Neuronal stem cell (in vitro differentiated cells): ENCODE measurements around the gene PANX1.
"Not testable (repeated sequence)": the region's sequence is repeated elsewhere in the genome, so short reads cannot be mapped to it uniquely, and the experiment has no call there.

ENCODE experiments used
- DNase-seq: peaks from one replicate; pipeline ENCODE4 v3.0.0-alpha.2; 2013; ENCODE audit warnings: low spot score
- H2AFZ ChIP-seq: one replicate; pipeline ENCODE4 v1.6.1; 2013; ENCODE audit warnings: mild to moderate bottlenecking, low read length, inconsistent platforms
- H2AK5ac ChIP-seq: 2 replicates; pipeline ENCODE4 v1.6.1; 2013; ENCODE audit warnings: low read depth, mild to moderate bottlenecking, inconsistent platforms, low read length, moderate library complexity, mixed read lengths
- H2BK120ac ChIP-seq: 2 replicates; pipeline ENCODE4 v1.6.1; 2013; ENCODE audit warnings: low read depth, mild to moderate bottlenecking, inconsistent platforms, low read length, moderate library complexity, mixed read lengths
- H2BK12ac ChIP-seq: one replicate; pipeline ENCODE4 v1.6.1; 2013; ENCODE audit warnings: low read length, inconsistent platforms
- H2BK15ac ChIP-seq: 2 replicates; pipeline ENCODE4 v1.6.1; 2013; ENCODE audit warnings: mild to moderate bottlenecking, low read length, inconsistent platforms, mixed read lengths
- H2BK5ac ChIP-seq: one replicate; pipeline ENCODE4 v1.6.1; 2013; ENCODE audit warnings: inconsistent platforms, mild to moderate bottlenecking, low read length, moderate library complexity
- H3K14ac ChIP-seq: one replicate; pipeline ENCODE4 v1.6.1; 2013; ENCODE audit warnings: low read length, inconsistent platforms
- H3K18ac ChIP-seq: 2 replicates; pipeline ENCODE4 v1.6.1; 2013; ENCODE audit warnings: low read length, inconsistent platforms
- H3K23ac ChIP-seq: 2 replicates; pipeline ENCODE4 v1.6.1; 2013; ENCODE audit warnings: low read depth, mild to moderate bottlenecking, mixed read lengths, low read length, inconsistent platforms; ENCODE audit not compliant: poor library complexity
- H3K27ac ChIP-seq: replicated peaks from 3 replicates; pipeline ENCODE4 v1.5.1; 2013; ENCODE audit warnings: low read length, inconsistent platforms
- H3K27me3 ChIP-seq, 3 experiments: 2 replicates each; pipeline ENCODE4 v1.6.1; 2013; ENCODE audit warnings: low read length in 3 of 3, mild to moderate bottlenecking in 2 of 3, inconsistent platforms in 1 of 3, low read depth in 1 of 3, mixed read lengths in 1 of 3, moderate library complexity in 1 of 3; ENCODE audit not compliant: control insufficient read depth in 3 of 3, insufficient read depth in 3 of 3
- H3K36me3 ChIP-seq, 2 donors: replicated peaks in 1 of 2; 2 replicates each; pipeline ENCODE4 v1.6.1; 2013; ENCODE audit warnings: low read length in 2 of 2; ENCODE audit not compliant: control insufficient read depth in 2 of 2, insufficient read depth in 2 of 2
- H3K4ac ChIP-seq: 2 replicates; pipeline ENCODE4 v1.6.1; 2013; ENCODE audit warnings: inconsistent platforms, mild to moderate bottlenecking, low read length, moderate library complexity
- H3K4me1 ChIP-seq, 2 donors: 1 replicate in 1 of 2; 2 replicates in 1 of 2; pipeline ENCODE4 v1.6.1; 2013; ENCODE audit warnings: low read length in 2 of 2, low read depth in 1 of 2; ENCODE audit not compliant: control insufficient read depth in 2 of 2, insufficient read depth in 1 of 2
- H3K4me2 ChIP-seq: one replicate; pipeline ENCODE4 v1.6.1; 2013; ENCODE audit warnings: mild to moderate bottlenecking, low read length, inconsistent platforms; ENCODE audit not compliant: insufficient read depth, poor library complexity, severe bottlenecking
- H3K4me3 ChIP-seq, 2 donors: 2 replicates each; pipeline ENCODE4 v1.5.1; 2013; ENCODE audit warnings: low read length in 2 of 2, mild to moderate bottlenecking in 2 of 2, inconsistent platforms in 1 of 2, moderate library complexity in 1 of 2
- H3K79me1 ChIP-seq: one replicate; pipeline ENCODE4 v1.6.1; 2013; ENCODE audit warnings: low read depth, mild to moderate bottlenecking, inconsistent platforms, low read length, moderate library complexity
- H3K9ac ChIP-seq: one replicate; pipeline ENCODE4 v1.6.1; 2013; ENCODE audit warnings: mild to moderate bottlenecking, low read depth, low read length, inconsistent platforms; ENCODE audit not compliant: poor library complexity
- H3K9me3 ChIP-seq, 2 donors: replicated peaks in 1 of 2; 2 replicates each; pipeline versions ENCODE3 to v1.6.1; 2013; ENCODE audit warnings: low read length in 2 of 2, mild to moderate bottlenecking in 2 of 2, inconsistent platforms in 1 of 2, low read depth in 1 of 2, mixed read lengths in 1 of 2, moderate library complexity in 1 of 2; ENCODE audit not compliant: control insufficient read depth in 2 of 2, insufficient read depth in 1 of 2
- H4K8ac ChIP-seq: one replicate; pipeline ENCODE4 v1.6.1; 2013; ENCODE audit warnings: low read depth, mild to moderate bottlenecking, inconsistent platforms, low read length, moderate library complexity
- H4K91ac ChIP-seq: one replicate; pipeline ENCODE4 v1.6.1; 2013; ENCODE audit warnings: low read length, low read depth, mild to moderate bottlenecking, inconsistent platforms; ENCODE audit not compliant: poor library complexity
- WGBS, 2 donors: extraction: QIAGEN DNeasy Blood & Tissue Kit; methylation state at CpG; one replicate each; pipeline ENCODE4 v1.1.7; 2013; ENCODE audit warnings: missing lambda C conversion rate in 2 of 2, mixed read lengths in 1 of 2; ENCODE audit not compliant: insufficient read length in 2 of 2, insufficient replicate concordance in 1 of 2; ENCODE audit errors: extremely low coverage in 2 of 2; 5-methylcytosine and 5-hydroxymethylcytosine counted together

Gene PANX1

DNA sequence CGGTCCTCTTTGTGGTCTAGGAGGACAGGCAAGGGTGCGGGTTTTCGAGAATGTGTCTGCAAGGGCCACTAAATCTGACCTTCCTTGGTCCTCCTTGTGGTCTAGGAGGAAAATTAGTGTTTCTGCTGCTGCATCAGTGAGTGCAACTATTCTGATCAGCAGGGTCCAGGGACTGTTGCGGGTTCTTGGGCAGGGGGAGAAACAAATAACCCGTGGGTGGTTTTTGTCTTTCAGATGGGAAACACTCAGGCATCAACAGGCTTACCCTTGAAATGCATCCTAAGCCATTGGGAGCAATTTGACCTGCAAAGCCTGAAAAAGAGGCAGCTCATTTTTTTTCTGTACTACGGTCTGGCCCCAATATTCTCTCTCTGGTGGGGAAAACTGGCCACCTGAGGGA, 9.0 kb upstream of the PANX1 start:
- not testable (repeated sequence) for H2BK120ac ChIP-seq, H3K9me3 ChIP-seq, H3K9ac ChIP-seq, H3K4ac ChIP-seq, H3K4me1 ChIP-seq, H3K14ac ChIP-seq, H3K27ac ChIP-seq, H2AK5ac ChIP-seq, H3K36me3 ChIP-seq, H3K23ac ChIP-seq, H3K4me3 ChIP-seq, H3K4me2 ChIP-seq, H2BK15ac ChIP-seq, DNase-seq, H2AFZ ChIP-seq, H4K91ac ChIP-seq, H4K8ac ChIP-seq, H3K18ac ChIP-seq, H2BK5ac ChIP-seq, H2BK12ac ChIP-seq, H3K27me3 ChIP-seq, H3K79me1 ChIP-seq
- no CpG with 5 or more reads among the region's 6 CpGs for WGBS, 2 donors

DNA sequence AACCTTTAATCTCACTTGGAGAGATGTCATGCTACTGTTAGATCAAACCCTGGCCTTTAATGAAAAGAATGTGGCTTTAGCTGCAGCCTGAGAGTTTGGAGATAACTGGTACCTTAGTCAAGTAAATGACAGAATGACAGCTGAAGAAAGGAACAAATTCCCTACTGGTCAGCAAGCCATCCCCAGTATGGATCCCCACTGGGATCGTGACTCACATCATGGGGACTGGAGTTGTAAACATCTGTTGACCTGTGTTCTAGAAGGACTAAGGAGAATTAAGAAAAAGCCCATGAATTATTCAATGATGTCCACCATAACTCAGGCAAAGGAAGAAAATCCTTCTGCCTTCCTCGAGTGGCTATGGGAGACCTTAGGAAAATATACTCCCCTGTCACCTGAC, 8.1 kb upstream of the PANX1 start:
- H3K27me3 ChIP-seq = not testable (repeated sequence)
- WGBS, 2 donors = no CpG with 5 or more reads among the region's 2 CpGs

DNA sequence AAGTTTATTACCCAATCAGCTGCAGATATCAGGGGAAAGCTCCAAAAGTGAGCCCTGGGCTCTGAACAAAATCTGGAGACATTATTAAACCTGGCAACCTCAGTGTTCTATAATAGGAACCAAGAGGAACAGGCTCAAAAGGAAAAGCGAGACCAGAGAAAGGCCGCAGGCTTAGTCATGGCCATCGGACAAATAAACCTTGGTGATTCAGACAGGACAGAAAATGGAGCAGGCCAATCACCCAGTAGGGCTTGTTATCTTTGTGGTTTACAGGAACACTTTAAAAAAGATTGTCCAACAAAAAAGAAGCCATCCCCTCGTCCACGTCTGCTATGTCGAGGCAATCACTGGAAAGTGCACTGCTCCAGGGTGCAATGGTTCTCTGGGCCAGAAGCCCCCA, 7.7 kb upstream of the PANX1 start:
- Histone ChIP-seq H3K4me3 (no peak overlapping the region), H3K4ac (no peak overlapping the region)

More for the DNA sequence above, 8.1 kb upstream of the PANX1 start:
- H3K4me3 ChIP-seq, H3K4ac ChIP-seq, H3K14ac ChIP-seq, H3K9ac ChIP-seq, H3K27ac ChIP-seq, H3K4me2 ChIP-seq, H3K23ac ChIP-seq, H3K79me1 ChIP-seq, H2AFZ ChIP-seq, H3K36me3 ChIP-seq, H2BK5ac ChIP-seq, DNase-seq, H3K4me1 ChIP-seq, H2BK12ac ChIP-seq, H2BK15ac ChIP-seq, H2AK5ac ChIP-seq, H3K9me3 ChIP-seq, H4K91ac ChIP-seq, H4K8ac ChIP-seq, H2BK120ac ChIP-seq, H3K18ac ChIP-seq: not testable (repeated sequence)

DNA sequence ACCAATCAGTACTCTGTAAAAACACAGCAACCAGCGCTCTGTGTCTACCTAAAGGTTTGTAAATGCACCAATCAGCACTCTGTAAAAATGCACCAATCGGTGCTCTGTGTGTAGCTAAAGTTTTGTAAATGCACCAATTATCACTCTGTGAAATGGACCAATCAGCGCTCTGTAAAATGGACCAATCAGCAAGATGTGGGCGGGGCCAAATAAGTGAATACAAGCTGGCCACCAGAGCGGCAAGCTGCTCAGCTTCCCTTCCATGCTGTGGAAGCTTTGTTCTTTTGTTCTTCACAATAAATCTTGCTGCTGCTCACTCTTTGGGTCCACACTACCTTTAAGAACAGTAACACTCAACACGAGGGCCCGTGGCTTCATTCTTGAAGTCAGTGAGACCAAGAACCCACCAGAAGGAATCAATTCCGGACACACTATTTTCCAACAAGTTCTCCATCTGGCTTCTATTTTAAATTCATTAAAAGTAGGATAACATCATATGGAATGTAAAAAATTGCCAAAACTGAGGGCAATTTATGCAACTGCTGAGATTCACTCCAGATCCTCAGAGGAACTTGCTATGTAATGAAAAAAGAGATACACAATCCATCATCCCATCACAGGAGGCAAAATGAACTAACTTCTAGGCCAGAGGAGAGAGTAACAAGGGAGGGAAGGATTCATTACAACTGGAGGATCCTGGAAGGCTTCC, 3.1 kb upstream of the PANX1 start:
- DNase-seq = no peak
- Histone ChIP-seq H2AFZ (no peak overlapping the region), H3K9me3 (no peaks in the 10 kb centered on the region), H3K4me1 (peaks cover 6 to 9% of the 10 kb centered on the region in 2 donors), H3K9ac (no peak overlapping the region), H3K79me1 (peaks cover 5% of the 10 kb centered on the region), H3K4ac (no peak overlapping the region), H2BK15ac (no peak overlapping the region), H3K27ac (no peak overlapping the region), H3K23ac (no peak overlapping the region), H4K8ac (no peak overlapping the region), H4K91ac (no peak overlapping the region), H2BK120ac (no peak overlapping the region), H2BK5ac (no peak overlapping the region), H2BK12ac (no peak overlapping the region), H3K27me3 (no peaks in the 10 kb centered on the region), H3K36me3 (no peaks in the 10 kb centered on the region), H2AK5ac (no peak overlapping the region), H3K14ac (no peak overlapping the region), H3K4me3 (no peak overlapping the region), H3K18ac (no peak overlapping the region), H3K4me2 (no peak overlapping the region)
- no CpG with 5 or more reads among the region's 8 CpGs for WGBS, 2 donors

More for the DNA sequence above, 7.7 kb upstream of the PANX1 start:
- Histone ChIP-seq H3K9ac (no peak overlapping the region), H3K4me1 (no peaks in the 10 kb centered on the region), H3K4me2 (no peak overlapping the region), H4K91ac (no peak overlapping the region), H2BK5ac (no peak overlapping the region), H4K8ac (no peak overlapping the region), H2BK15ac (no peak overlapping the region), H2AK5ac (no peak overlapping the region), H3K27me3 (no peaks in the 10 kb centered on the region), H2AFZ (no peak overlapping the region), H3K27ac (no peak overlapping the region), H3K14ac (no peak overlapping the region), H2BK120ac (no peak overlapping the region), H3K9me3 (no peaks in the 10 kb centered on the region), H3K23ac (no peak overlapping the region), H2BK12ac (no peak overlapping the region), H3K18ac (no peak overlapping the region), H3K79me1 (no peaks in the 10 kb centered on the region), H3K36me3 (no peaks in the 10 kb centered on the region)
- no CpG with 5 or more reads among the region's 6 CpGs for WGBS, 2 donors
- no peak for DNase-seq
